CD1c-positive myeloid dendritic cell (primary cell): ENCODE results near the gene DVL2.

Experiments
- DNase-seq: peaks from one replicate; pipeline ENCODE4 v3.0.0-alpha.2; 2016; ENCODE audit errors: extremely low spot score

The DVL2 gene

DNA sequence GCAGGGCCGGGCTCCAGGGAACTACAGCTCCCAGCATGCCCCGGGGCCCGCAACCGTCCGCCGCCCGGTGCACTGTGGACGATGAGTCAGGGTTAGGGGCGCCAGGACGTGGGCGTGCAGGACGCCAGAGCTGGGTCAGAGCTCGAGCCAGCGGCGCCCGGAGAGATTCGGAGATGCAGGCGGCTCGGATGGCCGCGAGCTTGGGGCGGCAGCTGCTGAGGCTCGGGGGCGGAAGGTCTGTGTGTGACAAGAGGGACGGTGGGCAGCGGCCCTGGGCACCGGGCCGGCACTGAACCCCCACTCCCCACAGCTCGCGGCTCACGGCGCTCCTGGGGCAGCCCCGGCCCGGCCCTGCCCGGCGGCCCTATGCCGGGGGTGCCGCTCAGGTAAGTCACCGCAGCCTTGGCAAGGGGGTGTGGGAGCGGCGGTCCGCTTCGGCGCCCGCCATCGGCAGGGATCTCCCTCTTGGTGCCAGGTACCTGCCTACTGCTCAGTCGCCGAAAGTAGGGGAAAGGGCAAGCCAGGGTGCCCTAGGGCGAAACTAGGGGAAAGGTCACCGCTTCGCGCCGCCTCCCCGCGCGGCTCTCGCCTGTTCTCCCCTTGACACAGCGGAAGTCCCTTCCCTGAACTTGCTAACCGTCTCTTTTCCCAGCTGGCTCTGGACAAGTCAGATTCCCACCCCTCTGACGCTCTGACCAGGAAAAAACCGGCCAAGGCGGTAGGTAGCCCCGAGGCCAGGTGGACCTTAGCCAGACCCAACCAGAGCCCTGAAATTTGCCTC lies 14.3 kb downstream of the DVL2 start, which contains the start of the genes ACADVL and DLG4:
Gene ACADVL (plus strand): TSS at position 127 of the 781 bp plus-strand sequence. CDS start 47 bp downstream, at position 174.
Gene DLG4 (minus strand): TSS at position 25 of the 781 bp plus-strand sequence.
- peak; percentile 90 for DNase-seq

DNA sequence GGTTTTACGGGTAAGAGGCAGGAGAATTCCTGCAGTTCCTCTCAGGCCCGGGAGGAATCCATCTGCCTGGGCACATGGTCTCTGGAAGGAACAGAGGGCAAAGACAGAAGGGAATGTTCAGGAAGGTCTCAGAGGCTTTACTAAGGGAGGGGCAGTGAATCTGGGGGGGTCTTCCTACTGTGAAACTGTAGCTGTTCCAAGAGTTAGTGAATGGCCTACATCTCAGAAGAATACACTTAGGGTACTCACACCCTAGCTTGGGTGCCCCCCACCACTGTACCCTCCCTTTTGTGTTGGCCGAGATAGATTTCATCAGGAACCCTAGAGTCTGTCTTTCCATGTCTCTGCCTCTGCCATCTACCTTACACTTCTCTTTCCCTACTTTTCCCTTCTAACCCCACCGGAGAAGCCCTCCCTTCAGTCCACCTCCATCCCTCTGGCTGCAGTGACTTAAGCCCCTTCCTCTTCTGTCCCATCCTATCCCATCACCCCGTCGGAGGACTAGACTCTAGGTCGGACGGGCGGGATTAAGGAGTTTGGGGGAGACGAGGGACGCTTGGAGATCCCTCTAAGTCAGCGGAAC lies 15.0 kb downstream of the DVL2 start:
- DNase-seq, result no peak

DNA sequence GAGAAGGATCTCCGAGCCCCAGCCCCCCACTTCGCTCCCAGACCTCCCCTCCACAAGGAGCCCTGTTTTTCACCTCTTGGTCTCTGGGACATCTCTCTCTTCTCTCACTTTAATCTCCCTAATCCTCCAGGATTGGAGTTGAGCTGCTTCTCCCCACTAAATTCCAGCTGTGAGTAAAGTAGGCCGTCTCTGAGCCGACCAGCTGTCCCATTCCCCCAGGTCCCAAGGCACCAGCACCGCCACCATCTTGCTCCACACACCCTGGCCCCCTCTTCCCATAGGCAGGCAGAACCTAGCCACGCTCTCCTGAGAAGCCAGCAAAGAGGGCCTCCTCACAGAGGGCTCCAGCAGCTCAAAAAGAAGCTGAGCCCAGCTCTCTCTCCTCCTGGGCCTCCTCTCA lies 15.6 kb downstream of the DVL2 start:
- DNase-seq, result no peak

- no peak for DNase-seq
Observed at GRCh38 chr17:7218166-7218565, 16.2 kb downstream of the DVL2 start.

DNA sequence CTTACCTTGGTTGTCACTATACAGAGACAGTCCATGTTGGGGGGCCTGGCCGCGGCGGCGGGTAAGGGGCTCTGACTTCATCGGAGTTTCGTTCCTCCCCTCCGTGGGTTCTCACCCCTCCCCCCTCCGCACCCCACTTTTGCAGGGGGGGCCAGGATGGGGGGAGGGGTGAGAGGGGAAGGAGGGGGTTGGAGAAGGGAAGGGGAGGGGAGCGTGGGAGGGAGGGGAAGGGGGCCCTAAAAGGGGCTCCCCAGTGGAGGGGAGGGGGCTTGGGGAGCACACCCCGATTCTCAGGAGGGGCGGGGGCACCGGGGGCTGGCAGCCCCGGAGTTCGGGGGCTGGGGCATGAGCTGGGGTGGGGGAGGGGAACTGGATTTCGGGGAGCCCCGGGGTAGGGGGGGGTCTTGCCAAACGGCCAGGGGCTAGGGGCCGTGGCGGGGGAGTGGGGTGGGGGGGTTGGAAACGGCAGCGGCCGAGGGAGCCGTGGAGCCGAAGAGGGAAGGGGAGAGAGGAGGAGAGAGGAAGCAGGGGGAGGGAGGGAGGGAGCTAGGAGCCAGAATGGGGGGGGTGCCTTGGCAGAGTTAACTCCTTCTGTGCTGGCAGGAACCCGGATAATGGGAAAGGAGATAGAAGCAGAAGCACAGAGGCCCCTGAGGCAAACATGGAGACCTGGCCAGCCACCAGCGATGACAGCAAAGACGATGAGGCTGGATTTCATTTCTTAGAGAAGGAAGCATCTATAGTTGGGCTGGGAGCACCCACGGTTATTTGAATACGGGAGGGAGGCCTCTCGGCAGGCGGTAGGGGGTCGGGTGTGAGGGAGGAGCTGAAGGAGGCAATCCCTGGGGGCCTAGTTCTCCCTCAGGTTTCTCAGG lies 17.0 kb downstream of the DVL2 start:
- DNase-seq, result peak; percentile 50

DNA sequence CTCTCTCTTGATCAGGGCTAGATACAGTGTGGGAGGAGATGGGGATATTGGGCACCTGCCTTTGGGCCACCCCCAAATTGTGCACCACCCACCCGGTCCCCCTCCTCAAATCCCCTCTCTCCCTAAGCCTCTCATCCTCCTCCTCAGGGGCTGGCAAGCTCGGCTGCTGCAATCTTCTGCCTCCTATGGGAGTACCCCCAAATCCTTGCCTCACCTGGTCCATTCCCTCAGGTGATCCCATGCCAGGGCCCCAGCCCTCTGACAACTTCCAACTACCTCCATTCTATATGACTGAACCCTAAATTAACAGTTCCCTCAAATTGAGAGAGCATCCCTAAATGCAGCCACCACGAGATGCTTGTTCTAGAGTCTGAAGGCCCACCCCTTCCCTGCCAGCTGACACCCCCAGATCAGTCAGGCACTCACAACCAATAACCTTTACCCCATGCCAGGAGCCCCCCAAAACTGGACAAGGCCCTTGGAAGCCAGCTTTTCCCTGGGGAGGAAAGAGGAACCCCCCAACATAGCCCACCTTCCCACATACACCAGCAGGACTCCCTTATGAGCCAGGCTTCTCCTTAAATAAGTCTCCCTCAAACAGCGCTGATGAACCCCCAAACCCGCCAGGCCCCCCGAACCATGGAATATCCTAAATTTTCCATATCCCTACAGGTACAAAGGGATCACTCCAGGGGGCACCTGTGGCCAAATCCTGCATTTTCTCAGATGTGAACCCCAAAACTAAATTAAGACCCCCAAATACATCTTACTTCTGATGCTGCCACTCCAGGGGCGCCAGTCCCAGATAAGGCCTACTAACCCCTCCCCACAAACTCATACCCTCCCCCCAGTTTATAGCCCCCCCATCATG lies 17.8 kb downstream of the DVL2 start:
- no peak for DNase-seq

GRCh38 chr17:7215652-7216180 lies 18.6 kb downstream of the DVL2 start:
- no peak for DNase-seq

- no peak for DNase-seq
Observed at GRCh38 chr17:7215136-7215638, 19.1 kb downstream of the DVL2 start.

- DNase-seq, result peak; percentile 95
Observed at GRCh38 chr17:7214300-7215135, 19.8 kb downstream of the DVL2 start.

DNA sequence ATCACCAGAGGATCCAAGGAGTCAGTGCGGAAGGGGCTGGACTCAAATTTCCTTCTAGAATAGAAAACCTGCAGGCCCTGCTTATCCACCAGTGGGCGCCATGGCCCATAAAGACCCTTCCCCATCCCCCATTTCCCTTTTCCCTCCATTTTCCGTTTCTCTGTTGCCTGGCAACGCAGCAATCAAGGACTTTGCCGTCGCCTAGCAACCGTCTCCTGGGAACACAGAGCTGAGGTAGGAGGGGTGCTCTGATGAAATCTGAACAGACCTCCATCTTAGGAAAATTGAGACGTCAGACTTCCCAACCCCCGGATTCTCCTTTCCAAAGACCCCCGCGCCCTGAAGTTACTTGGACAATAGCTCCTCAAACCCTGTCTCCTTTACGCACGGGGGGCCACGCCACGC lies 20.4 kb downstream of the DVL2 start:
- DNase-seq, result peak; percentile 89

GRCh38 chr17:7211491-7212273 lies 22.6 kb downstream of the DVL2 start:
- DNase-seq, result no peak

DNA sequence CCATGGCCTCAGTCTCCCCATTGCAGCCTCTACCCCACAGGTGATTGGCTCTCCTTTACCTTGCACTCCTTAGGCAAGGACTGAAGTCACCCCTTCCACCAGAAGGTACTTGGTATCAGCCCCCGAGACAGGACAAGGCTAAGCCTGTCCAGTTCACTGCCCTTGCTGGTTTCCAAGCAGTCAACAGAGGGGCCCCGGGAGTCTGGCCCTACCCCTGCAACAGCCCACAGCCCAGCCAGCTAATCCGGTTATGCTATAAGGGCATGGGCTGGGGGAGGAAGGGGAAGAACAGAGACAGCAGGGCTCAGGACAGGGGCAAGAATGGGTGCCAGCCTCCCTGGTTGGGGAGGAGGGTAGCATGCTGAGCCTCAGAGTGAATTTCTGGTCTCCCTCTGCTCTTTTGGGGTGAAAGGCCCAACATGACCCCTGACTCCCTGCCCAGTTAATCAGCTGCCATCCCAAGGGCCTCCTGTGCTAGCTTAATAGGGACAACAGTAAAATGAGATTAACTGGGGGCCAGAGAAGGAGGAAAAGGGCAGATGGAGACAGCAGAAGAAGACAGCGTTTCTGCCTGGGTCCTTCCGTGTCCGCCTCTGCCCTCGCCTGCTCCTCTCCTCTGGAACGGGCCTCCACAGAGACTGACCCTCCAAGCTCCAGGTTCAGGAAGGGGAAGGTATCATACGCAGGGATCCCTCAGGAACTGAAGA lies 25.4 kb downstream of the DVL2 start:
- no peak for DNase-seq

GRCh38 chr17:7208027-7208571 lies 26.2 kb downstream of the DVL2 start:
- no peak for DNase-seq

DNA sequence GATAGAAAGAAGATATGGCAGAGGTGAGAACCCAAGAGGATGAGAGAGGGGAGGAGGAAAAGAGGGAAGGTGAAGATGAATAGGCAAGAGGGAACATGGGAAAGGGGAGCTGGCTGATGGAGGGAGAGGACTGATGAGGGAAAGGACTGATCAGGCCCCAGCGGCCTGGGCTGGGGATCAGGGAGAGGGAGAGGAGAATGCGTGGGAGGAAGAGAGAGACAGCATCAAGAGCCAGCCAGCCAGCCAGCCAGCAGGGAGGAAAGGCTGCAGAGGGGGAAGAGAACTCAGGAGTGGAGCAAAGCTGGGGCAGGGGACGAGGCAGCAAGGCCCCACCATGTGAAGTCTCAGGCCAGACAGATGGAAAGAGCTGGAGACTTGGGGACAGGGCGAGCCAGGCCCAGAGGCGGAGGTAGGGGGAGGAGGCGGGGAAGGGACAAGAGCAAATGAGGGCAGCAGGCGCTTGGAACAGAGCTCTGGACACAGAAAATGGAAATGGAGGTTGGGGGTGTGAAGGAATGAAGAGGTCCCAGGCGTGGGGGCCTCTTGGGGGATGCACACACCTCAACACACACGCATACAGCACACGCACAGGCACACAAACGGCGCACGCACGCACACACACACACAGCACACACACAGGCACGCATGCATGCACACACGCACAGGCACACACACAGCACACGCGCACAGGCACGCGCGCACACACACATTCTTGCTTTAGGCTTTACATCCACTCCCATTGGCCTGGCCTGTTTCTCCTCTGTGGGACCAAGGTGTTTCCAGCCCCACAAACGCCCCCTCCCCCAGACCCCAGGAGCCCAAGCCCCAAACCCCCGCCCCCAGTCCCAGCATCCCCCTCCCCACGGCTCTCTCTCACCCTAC lies 27.0 kb downstream of the DVL2 start:
- no peak for DNase-seq

DNA sequence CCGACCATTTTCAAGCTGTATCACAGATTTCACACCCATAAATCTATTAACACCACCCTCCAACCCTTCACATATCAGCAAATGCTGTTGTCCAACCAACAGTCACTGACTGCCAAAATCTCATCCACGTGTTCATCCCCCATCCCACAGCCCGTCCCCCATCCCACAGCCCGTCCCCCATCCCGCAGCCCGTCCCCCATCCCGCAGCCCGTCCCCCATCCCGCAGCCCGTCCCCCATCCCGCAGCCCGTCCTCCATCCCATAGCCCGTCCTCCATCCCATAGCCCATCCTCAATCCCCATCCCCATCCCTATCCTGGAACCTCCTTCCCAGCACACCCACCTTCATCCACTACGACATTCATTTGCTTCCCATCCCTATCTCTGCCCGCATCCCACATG lies 28.8 kb downstream of the DVL2 start:
- DNase-seq, result no peak

DNA sequence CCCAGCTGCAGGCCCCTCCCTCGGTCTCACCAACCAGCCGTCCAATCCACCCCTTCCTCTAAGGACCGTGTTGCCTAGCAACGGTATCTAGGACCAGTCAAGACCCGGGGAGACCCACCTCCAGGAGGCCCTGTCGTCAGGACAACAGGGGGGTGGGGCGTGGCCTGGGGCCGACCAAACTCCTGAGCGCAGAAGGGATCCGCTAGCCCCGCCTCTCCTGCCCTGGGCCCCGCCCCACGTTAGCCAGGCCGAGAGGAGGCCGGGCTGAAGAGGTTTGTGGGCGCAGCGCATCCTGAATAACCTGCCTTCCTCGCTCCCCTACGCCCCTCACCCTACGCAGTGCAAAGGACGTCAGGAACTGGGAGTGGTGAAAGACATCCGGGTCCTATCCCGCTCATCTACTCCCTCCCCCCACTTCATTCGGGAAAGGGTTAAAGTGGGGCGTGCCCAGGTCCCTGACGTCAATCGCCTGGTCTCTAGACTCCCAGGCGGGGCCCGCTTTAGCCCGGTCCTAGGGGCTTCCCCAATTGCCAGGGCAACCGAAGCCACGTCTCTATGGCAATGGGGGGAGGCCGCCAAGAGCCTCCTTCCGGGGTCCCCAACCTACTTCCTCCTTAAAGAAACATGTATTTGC lies 29.4 kb downstream of the DVL2 start:
- DNase-seq, result peak; percentile 92

DNA sequence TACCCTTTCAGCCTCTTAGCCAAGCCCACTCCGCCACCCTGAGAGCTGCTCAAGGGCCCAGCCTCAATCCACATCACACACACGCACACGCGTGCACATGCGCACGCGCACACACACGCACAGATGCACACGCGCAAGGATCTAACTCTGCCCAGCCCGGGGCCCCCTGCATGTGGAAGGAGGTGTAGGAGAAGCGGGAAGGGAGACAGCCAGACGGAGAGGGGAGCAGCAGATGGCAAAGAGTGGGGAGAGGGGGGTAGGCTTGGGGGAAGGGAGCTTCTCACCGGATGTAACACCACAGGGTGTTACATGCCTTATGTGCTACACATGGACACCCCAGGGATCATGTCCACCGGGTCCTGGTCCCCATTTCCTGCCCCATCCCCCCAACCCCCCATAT lies 30.0 kb downstream of the DVL2 start:
- DNase-seq, result no peak
